GM21423 (cell line): ENCODE measurements around the gene PXN.
"Not testable (repeated sequence)": the region's sequence is repeated elsewhere in the genome, so short reads cannot be mapped to it uniquely, and the experiment has no call there.

Experiments used
- ATAC-seq: cut with Tn5 transposase; IDR thresholded peaks from one replicate; pipeline ENCODE4 v1.9.1; 2021; ENCODE audit warnings: mild to moderate bottlenecking, moderate library complexity; ENCODE audit not compliant: unreplicated experiment

PXN gene

DNA sequence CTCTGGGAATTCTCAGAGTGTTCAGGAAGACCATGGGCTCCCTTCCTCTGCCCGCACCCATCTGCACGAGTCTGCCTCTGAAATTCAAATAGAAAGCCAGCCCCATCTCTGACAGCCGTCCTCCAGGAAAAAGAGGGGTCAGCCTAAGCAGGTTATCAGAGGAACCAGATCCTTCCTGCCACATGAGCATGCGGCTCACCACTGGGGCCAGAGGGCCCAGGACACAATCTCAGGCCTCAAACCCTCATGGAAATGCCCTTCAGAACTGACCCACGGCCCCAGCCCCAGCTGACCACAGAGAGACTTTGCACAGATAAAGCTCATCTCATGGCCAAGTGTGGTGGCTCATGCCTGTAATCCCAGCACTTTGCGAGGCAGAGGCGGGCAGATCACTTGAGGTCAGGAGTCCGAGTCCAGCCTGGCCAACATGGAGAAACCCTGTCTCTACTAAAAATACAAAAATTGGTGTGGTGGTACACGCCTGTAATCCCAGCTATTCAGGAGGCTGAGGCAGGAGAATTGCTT is 23.2 kb downstream of the PXN start:
- ATAC-seq: no peak

DNA sequence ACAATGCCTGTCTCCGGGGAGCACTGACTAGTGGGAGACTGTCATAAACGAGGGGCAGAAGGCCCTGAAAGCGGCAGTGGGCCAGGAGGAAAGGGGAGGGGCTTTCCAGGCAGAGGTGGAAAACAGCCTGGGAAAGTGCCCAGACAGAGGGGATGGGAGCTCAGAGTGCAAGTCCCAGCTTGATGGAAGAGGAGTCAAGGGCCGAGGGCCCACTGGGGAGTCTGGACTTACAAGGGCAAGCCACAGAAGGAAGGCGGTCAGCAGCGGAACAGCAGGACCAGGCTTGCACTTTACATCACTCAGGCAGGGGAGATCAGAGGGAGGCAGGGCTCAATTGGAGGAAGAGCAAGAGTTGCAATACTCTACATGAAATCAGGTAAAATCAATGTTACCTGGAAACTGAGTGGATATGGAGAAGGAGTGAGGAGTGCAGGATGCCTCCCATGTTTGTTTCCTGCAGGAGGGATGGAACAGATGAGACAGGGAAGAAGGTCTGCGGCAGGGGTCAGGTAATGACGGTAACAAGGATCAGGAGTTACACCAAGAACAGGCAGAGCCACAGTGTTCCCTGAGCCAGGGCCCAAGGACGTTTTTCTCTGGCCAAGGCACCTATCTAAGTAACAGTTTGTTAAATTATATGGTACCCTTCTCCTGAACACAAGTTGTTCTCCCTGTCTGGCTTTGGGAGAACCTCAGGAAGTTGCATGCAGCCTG is 23.8 kb downstream of the PXN start:
- no peak for ATAC-seq

DNA sequence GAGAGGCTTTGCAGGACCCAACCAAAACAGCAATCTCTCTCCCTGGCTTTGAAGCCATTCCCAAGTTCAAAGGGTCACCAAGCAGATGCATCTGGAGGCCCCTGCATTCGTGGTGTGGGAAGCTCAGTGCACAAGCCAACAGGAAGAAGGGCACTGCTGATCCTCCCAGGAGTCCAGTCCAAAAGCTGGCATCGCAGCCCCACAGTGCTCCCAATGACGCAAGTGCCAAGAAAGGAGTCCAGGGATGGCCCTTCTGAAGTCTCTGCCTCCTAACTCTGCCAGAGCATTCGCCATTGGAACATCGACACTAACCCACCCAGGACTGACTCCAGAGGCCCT is 25.1 kb downstream of the PXN start:
- no peak for ATAC-seq

DNA sequence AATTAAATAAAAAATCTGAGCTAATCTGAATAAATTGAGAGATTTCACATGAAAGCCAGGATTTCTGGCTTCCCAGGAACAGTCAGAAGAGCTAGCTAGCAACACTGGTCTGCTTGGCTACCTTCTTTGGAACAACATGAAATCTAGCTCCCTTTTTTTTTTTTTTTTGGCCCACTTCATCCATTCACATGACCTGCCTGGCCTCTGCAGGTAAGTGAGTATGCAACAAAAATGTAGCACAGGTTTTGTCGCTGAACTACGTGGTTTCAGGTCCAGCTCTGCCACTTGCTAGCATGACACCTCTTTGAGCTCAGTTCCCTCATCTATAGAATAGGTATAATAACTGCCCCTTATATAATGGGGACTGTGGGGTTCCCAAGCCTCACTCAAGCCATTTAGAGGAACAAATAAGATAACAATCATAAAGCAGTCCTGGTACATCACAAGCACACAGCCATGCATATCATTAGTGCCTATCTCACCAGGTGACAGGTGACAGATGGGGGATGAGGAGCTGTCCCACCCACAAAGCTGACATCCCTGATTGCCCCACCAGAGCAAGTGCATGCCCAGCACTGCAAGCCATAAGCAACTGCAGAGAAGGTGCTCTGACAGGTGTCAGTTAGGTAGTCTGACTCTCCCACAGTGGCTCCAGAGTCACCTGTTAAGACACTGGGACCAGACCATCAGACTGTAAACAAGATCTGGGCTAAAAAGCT is 25.6 kb downstream of the PXN start:
- no peak for ATAC-seq

DNA sequence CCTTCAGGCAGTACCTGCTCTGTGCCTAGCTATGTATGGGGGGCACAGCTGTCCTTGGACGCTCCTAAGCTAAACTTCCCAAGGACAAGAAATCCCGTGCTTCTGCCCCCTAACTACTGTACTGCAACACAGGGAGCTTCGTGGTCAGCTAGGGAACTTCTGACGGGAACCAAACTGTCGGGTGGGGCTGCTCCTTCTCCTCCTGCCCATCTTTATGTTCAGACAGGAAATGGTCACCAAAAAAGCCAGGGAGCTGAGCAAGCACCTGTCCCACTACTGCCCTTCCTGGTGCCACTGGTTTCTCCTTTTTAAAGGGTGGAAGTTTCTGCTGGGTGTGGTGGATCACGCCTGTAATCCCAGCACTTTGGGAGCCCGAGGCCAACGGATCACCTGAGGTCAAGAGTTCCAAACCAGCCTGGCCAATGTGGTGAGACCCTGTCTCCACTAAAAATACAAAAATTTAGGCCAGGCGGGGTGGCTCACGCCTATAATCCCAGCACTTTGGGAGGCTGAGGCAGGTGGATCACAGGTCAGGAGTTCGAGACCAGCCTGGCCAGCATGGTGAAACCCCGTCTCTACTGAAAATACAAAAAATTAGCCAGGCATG is 26.6 kb downstream of the PXN start:
- ATAC-seq: no peak

DNA sequence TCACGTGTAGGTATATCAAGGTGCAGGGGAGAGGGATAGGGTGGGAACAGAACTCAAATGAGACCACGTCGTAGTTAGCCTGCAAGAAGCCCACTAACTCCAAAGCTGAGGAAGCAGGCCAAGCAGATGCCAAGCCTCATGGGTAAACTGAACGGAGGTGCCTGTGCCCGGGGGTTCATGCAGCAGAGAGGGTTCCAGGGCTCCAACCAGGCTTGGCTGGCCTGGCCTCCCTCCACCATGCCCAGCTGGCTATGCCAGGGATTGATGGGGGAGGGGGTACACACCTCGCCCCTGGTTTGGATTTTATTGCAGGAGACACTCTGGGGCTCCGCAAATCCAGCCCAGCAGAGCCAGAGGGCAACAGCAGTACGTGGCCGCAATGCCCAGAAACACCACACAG is 27.3 kb downstream of the PXN start:
- ATAC-seq: no peak

DNA sequence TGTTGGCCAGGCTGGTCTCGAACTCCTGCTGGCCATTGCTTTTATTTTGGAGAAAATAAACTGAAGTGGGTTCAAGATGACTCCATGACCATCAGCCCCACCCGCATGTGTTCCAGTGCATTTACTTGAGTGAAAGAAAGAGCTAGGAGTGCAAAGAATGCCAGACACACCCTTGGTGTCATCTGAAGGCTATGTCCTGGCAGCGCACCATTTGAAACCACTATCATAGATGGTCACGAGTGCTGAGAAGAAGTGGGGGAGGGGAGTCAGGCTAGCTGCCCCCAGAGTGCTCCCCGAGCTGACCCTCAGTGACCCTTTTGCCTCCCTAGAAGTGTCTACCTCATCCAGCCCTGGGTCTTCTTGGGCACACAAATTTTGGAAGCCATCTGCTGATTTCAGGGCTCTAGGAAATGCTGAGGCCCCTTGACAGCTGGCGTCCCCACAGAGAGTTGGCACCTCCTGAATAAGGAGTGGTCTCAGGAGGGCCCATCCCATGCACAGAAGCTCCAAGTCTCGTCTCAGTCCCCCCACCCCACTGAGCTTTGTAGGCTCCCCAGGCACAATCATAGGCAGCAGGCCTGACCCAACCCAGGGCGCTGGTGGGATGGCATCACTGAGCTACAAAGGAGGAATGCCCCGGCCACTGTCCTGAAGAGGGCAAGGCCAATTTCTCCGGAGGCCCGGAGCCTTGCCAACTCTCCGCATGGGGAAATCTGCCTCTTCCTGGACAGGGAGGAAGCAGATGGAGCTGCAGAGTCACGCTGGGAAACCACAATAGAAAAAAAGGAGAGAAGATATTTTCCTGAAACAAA is 28.0 kb downstream of the PXN start:
- ATAC-seq: no peak

DNA sequence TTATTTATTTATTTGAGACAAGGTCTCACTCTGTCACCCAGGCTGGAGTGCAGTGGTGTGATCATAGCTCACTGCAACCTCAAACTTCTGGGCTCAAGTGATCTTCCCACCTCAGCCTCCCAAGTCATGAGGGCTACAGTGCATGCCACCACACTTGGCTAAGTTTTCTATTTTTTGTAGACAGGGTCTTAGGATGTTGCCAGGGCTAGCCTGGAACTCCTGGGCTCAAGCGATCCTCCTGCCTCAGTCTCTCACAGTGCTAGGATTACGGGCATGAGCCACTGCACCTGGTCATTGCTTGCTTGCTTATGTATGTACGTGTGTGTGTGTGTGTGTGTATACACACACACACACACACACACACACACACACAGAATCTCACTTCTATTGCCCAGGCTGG is 28.7 kb downstream of the PXN start:
- not testable (repeated sequence) for ATAC-seq

DNA sequence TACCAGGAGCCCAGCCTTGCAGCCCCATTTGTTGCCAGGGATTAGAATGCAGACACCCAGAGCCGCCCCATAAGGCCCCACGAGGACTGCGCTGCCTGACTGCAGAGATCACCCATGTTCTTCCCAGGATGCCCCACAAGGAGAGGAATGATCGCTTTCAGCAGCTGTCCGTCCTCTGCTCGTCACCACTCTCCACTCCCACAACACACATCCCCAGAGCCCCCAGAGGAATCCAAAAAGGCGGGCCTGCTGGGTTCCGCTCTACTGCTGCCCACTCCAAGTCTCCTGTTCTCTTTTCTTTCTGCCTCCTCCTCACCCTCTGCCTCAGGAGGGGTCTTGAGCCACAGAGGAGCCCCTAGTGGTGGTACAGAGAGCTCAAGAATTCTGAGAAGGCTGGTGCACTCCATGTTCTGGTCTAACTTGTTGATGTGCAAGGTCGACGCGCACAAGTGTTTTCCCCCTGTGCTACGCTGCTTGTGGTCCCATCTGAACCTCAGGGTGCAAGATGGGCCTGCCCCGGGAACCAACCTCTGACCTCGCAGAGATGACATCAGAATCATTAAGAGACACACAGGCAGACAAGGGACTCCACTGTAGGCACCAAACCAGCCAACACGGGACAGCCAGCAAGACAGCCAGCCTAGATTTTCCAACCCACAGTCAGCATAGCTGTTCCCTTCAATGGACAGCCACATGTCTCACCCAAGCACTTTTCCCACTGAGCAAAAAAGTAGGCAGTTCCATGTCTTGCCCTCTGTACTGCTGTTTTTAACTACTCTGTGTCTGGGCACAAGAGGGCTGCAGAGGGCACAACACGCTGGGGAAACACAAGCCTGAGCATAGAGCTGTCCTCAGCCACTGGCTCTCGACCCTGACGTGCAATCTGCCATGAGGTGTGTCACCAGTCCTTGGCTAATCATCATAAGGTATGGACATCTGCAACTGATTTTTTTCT is 29.9 kb downstream of the PXN start:
- ATAC-seq: no peak

DNA sequence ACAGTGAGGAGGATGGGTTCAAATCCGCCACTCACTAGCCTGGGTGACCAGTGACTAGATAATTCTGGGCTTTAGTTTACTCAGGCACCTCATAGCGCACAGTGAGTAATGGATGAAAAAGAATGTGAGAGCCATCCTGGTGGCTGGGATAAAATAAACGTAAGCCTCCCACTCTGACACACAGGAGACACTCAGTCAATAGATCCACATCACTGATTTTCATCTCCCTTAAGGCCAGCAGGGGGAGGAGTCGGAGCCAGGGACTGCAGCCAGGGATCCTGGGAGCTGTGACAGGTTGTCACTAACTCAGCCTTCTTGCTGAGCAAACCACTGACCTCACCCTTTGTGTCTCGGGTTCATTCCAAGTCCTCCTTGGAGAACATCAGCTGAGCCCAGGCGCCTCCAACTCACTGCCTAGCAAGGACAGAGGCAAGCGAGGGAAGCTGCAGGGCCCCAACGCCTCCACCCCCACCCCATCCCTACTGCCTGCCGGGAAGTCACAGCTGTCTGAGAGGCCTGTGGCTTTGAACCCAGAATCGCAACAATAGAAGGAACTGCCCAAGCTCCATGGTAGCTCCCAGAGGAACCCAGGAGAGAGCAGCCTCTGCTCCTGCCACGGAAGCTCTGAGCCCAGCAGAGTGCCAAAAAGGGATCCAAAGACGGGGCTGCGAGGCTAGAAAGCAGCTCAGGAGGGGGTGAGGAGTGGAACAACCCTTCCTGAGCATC is 30.7 kb downstream of the PXN start:
- ATAC-seq: no peak

DNA sequence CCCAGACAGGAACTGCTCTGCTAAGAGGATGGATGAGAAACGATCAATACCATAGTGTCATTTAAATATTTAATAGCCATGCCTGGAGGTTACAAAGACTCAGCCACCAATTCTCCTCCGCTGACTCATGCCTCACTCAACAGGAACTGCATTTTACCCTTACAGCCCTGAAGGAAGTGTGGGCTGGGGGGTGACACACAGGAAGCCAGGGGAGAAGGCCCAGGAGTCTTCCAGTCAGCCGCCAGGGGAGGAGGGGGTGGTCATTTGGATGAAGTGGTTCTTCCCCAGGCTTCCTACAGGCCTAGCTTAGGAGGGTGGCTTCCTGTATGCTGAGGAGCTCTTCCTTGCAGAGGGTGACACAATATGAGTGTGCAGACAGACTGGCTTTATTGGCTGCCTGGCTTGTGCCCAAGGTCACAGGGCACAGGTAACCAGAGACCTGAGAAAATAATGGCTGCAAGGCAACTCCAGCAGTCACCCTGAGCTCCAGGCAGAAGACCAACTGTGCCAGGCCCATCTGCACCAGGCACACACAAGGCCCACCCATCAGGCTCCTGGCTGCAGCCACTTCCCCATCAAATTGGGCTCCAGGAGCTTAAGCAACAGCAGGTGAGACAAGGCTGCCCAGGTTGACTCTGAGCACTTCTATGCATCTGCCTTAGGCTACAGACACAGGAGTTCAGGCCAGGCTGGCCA is 34.1 kb downstream of the PXN start:
- ATAC-seq: no peak

DNA sequence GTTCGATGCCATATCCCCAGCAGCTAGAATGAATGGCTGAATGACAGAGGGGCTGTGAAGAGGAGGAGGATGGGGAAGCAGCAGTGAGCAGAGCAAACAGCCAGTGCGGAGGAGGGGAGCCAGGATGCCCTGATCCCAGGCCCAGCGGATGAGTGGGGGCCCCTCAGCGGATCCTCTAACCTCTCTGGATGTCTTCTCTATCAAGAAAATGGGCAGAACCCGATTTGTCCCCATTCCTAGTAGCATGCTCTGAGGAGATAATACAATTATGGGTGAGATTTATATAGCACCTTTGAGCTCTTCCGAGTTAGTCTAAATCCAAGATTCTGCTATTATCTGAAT is 34.6 kb downstream of the PXN start:
- no peak for ATAC-seq

DNA sequence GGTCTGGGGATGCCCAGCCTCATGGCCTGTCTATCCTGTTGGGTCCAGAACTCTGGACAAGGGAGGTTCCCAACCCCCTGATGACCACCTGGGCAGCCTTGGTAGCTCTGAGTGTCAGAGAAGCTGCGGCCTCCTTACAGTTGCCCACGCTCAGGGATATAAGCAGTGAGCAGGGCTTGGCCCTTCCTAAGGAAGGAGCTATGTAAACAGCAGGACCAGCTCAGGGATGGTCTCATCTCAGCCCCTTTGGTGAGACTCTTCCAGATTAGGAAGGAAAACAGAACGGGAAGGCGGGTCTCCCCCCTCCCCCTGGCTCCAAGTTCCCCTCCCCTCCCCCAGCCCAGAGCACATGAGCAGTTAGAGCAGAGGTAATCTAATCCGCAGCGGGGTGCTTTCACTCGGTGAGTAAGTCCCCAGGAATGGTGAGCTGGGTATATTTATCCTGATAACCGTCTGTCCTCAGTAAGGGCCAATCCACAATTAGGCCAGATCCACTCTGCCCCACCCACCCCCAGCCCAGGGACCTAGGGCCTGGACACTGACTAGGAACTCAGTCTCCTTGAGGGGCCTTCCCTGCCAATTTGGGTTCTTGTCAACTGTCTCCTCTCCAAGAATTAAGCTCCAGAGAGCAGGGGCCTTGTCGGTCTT is 35.1 kb downstream of the PXN start:
- no peak for ATAC-seq

DNA sequence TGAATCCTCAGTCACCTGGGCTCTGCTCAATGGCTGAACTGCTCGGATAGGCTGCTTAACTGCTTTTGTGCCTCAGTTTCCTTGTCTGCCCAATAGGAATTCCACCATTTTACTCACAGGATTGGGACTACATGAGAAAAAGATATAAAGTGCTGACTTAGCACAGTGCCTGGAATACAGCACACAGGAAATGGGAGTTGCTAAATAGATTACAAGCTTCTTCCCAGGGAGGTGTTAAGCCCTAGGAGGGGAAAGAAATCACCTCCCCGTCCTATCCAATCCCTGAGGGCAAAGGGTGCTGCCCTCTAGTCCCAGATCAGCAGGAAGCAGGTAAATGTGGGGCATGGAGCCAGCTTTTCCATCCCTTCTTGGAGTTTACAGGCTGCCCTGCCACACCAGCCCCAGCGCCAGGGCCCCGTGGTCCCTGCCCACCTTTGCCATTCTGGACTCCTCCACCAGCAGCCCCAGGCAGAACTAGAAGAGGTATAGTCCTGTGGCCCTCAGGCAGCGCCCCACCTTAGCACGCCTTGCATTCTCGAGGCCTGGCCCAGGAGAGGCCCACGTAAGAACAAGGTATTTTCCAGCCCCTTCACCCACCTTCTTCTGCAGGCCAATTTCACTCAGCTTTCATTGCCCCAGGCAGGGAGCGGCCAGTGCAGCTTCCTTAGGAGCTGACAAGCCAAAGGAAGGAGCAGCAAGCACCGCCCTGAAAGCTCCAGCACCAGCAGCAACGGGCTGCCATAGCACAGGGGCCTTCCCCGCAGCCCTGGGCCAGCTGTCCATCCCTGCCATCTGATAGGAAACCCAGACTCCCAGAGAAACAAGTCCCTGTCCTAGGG is 35.8 kb downstream of the PXN start:
- no peak for ATAC-seq

DNA sequence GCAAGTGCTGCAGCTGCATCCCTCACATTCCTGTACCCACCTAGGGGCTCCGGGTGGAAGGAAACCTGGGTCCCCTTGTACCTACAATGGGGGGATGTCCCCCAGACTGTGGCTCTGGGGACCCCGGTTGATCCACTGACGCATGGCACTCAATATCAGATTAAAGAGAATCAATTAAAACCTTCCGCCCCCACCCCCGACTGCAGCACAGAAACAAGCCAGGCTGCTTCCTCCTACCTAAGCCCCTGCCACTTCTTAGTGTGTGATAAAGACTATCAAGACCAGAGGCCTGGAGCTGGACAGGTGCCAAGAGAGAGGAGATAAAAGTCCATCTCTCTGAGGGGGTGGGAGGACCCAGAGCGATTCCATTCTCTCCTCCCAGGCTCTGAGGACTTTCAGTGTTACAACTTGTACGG is 36.5 kb downstream of the PXN start:
- ATAC-seq: no peak

DNA sequence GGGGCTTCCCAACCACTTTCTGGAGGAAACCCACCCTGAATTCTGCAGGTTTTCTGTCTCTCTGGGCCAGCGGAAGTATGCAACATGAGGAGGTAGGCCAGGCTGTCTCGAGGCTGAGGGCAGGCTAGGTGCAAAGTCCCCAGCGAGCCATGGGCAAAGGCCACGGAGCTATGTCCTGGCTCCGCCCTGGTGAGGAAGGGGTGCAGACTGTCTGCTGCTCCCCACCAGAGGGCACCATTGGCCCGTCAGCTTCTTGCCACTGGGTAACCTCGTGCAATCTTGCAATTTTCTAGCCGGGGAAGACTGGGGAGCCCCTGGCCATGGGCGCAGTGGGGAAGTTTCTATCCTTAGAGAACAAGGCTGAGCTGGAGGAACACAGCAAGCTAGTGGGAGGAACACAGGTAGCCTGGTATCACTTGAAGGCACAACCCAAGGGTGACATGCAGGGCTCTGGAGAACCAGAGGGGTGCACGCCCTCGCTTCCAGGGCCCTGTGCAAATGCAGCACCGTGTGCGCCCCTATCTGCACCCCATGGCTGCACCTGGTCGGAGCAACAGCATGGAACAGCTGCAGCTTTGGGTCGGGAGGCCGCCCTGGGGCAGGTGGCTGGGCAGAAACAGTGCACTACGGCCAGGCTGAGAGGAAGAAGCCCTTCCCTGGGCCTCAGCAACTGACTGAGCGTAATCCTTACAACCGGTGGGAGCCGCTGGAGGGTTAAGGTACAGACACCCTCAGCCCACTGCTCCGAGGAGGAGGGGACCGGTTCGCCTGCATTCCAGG is 37.0 kb downstream of the PXN start:
- ATAC-seq: peak; percentile 46

DNA sequence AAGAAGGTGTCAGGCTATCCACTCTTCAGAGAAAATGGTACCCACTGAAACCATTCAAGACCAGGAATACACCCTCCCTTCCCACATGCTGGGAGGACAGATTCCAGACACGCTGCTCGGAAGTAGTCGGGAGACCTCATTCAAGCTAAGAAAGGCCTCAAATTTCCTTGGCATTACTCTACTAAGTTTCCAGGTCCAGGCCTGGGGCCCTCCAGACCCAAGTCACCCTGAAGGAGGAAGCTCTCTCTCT is 37.6 kb downstream of the PXN start:
- no peak for ATAC-seq
